CD14-positive monocyte (primary cell): ENCODE measurements around the gene RPS2. TPM values are rescaled to one million over a fixed set of nuclear protein-coding genes. Genes with fewer than 3 reads are reported as not detected.

Experiments used
- DNase-seq, 3 donors: peaks; one replicate each; pipeline ENCODE4 v3.0.0-alpha.2; 2011 to 2022
- H2AFZ ChIP-seq: 2 replicates; pipeline ENCODE4 v1.6.0; 2012; ENCODE audit warnings: mild to moderate bottlenecking, low read depth, low read length, inconsistent platforms; ENCODE audit not compliant: insufficient read depth, poor library complexity, severe bottlenecking
- H3K27ac ChIP-seq, 2 donors: 1 replicate in 1 of 2; 2 replicates in 1 of 2; pipeline ENCODE4 v1.5.1; 2012 to 2013; ENCODE audit warnings: low read length in 2 of 2, control low read depth in 1 of 2, inconsistent platforms in 1 of 2, low read depth in 1 of 2, mild to moderate bottlenecking in 1 of 2
- H3K27me3 ChIP-seq, 2 donors: one replicate each; pipeline versions ENCODE4 v1.6.0 to v1.6.1; 2011 to 2013; ENCODE audit warnings: low read length in 2 of 2; ENCODE audit not compliant: control insufficient read depth in 2 of 2, insufficient read depth in 2 of 2
- H3K36me3 ChIP-seq, 2 donors: replicated peaks in 1 of 2; 1 replicate in 1 of 2; 2 replicates in 1 of 2; pipeline versions ENCODE4 v1.5.1 to v1.6.1; 2012 to 2013; ENCODE audit warnings: low read length in 2 of 2, control low read depth in 1 of 2, inconsistent platforms in 1 of 2, mild to moderate bottlenecking in 1 of 2; ENCODE audit not compliant: insufficient read depth in 2 of 2, control insufficient read depth in 1 of 2
- H3K4me1 ChIP-seq, 2 donors: 1 replicate in 1 of 2; 2 replicates in 1 of 2; pipeline versions ENCODE4 v1.5.1 to v1.6.1; 2012 to 2013; ENCODE audit warnings: low read length in 2 of 2, control low read depth in 1 of 2, inconsistent platforms in 1 of 2, mild to moderate bottlenecking in 1 of 2, moderate library complexity in 1 of 2; ENCODE audit not compliant: insufficient read depth in 2 of 2, control insufficient read depth in 1 of 2
- H3K4me2 ChIP-seq: replicated peaks from 2 replicates; pipeline ENCODE3; 2012; ENCODE audit warnings: low read length, moderate library complexity, mild to moderate bottlenecking; ENCODE audit not compliant: poor library complexity, severe bottlenecking; ENCODE audit errors: extremely low read depth
- H3K4me3 ChIP-seq, 3 experiments: fragments of 200-600 bp in 1 of 3; sonication (generic) in 1 of 3; replicated peaks in 1 of 3; 1 replicate in 2 of 3; 2 replicates in 1 of 3; pipeline ENCODE4 v1.5.1; 2011 to 2013; ENCODE audit warnings: low read length in 3 of 3, mild to moderate bottlenecking in 3 of 3, control low read depth in 2 of 3, low read depth in 2 of 3, inconsistent platforms in 1 of 3, moderate library complexity in 1 of 3
- H3K79me2 ChIP-seq: 2 replicates; pipeline ENCODE4 v1.6.0; 2012; ENCODE audit warnings: mild to moderate bottlenecking, control low read depth, inconsistent platforms, low read length, moderate library complexity; ENCODE audit not compliant: insufficient read depth
- H3K9ac ChIP-seq: 2 replicates; pipeline ENCODE4 v1.6.0; 2017; ENCODE audit warnings: low read length, mild to moderate bottlenecking; ENCODE audit not compliant: insufficient read depth, poor library complexity, severe bottlenecking
- H3K9me3 ChIP-seq, 2 donors: replicated peaks in 1 of 2; 1 replicate in 1 of 2; 2 replicates in 1 of 2; pipeline versions ENCODE4 v1.5.1 to v1.6.1; 2012 to 2013; ENCODE audit warnings: low read length in 2 of 2, control low read depth in 1 of 2; ENCODE audit not compliant: control insufficient read depth in 1 of 2, insufficient read depth in 1 of 2
- H4K20me1 ChIP-seq: 2 replicates; pipeline ENCODE4 v1.6.0; 2012; ENCODE audit warnings: mild to moderate bottlenecking, low read length, control low read depth, moderate library complexity; ENCODE audit not compliant: insufficient read depth
- H3K27ac Mint-ChIP-seq, 7 donors: one replicate each; pipeline ENCODE4 v1.8.0; 2020; ENCODE audit warnings: mild to moderate bottlenecking in 7 of 7, mixed read lengths in 7 of 7, moderate library complexity in 6 of 7, inconsistent platforms in 2 of 7
- H3K27me3 Mint-ChIP-seq, 3 donors: one replicate each; pipeline ENCODE4 v1.8.0; 2021 to 2022; ENCODE audit warnings: low read depth in 3 of 3, mild to moderate bottlenecking in 3 of 3, mixed read lengths in 3 of 3, moderate library complexity in 3 of 3, inconsistent platforms in 1 of 3
- H3K36me3 Mint-ChIP-seq, 2 donors: one replicate each; pipeline ENCODE4 v1.8.0; 2020; ENCODE audit warnings: mixed read lengths in 2 of 2, inconsistent platforms in 1 of 2, mild to moderate bottlenecking in 1 of 2
- H3K4me1 Mint-ChIP-seq: one replicate; pipeline ENCODE4 v1.8.0; 2020; ENCODE audit warnings: mild to moderate bottlenecking, mixed read lengths
- H3K4me3 Mint-ChIP-seq, 2 donors: one replicate each; pipeline ENCODE4 v1.8.0; 2020; ENCODE audit warnings: mild to moderate bottlenecking in 2 of 2, mixed read lengths in 2 of 2, moderate library complexity in 1 of 2
- H3K9me3 Mint-ChIP-seq, 7 donors: one replicate each; pipeline ENCODE4 v1.8.0; 2020 to 2022; ENCODE audit warnings: mixed read lengths in 7 of 7, mild to moderate bottlenecking in 6 of 7, moderate library complexity in 6 of 7, inconsistent platforms in 2 of 7
- CTCF ChIP-seq: fragments of 200-600 bp; IDR thresholded peaks from one replicate; pipeline ENCODE4 v1.8.0; 2022; ENCODE audit warnings: antibody characterized with exemption, mild to moderate bottlenecking
- WGBS: methylation state at CpG from one replicate; pipeline ENCODE4 v1.1.5; 2013; ENCODE audit warnings: missing lambda C conversion rate; ENCODE audit not compliant: insufficient coverage; 5-methylcytosine and 5-hydroxymethylcytosine counted together
- intact Hi-C, 2 donors: fragments of 100-400 bp; cut with micrococcal nuclease; formaldehyde crosslinking; loops; one replicate each; pipeline versions ENCODE4 v1.15.0 to v1.15.1; 2023
- polyA plus RNA-seq, 3 donors: library from polyadenylated mRNA; depleted of rRNA in 1 of 3; unstranded in 2 of 3; stranded (reverse) in 1 of 3; fragments of 300-500 nt in 2 of 3; fragments of >200 nt in 1 of 3; fragmentation: Illumina TruSeq in 2 of 3; gene quantifications; 1 replicate in 2 of 3; 2 replicates in 1 of 3; pipeline ENCODE4 v1.2.3, GENCODE V29; 2012 to 2021

RPS2 gene
- polyA plus RNA-seq, 3 donors = 1,849 to 2,136 (median 1,893) TPM

GRCh38 chr16:1997494-1998359, 33.1 kb upstream of the RPS2 start:
- H3K4me1 ChIP-seq = no peaks in the 10 kb centered on the region
- WGBS = 89% methylated on average over 22 of the region's 26 CpGs
- Mint-ChIP-seq H3K36me3 (peaks cover 47 to 57% of the 10 kb centered on the region in 2 donors), H3K4me3 (no peak overlapping the region), H3K4me1 (peaks cover 1% of the 10 kb centered on the region), H3K27me3 (peaks cover 0 to 9% (median 6%) of the 10 kb centered on the region in 3 donors), H3K9me3 (peaks cover 0 to 3% (median 0%) of the 10 kb centered on the region in 7 donors), H3K27ac (no peak overlapping the region)
- no peak for DNase-seq
- no peak for TF ChIP-seq CTCF
- no peaks in the 10 kb centered on the region for H3K27me3 ChIP-seq
- H3K4me2 ChIP-seq = no peak overlapping the region
- H3K27ac ChIP-seq = no peak overlapping the region
- no peak overlapping the region for H3K4me3 ChIP-seq
- no peaks in the 10 kb centered on the region for H3K79me2 ChIP-seq
- H3K9me3 ChIP-seq = peaks cover 0 to 4% of the 10 kb centered on the region in 2 donors
- H3K9ac ChIP-seq = no peak overlapping the region
- peaks cover 7% of the 10 kb centered on the region for H4K20me1 ChIP-seq
- H3K36me3 ChIP-seq = peaks cover 46 to 60% of the 10 kb centered on the region in 2 donors
- intact Hi-C loops = no loop called here
- H2AFZ ChIP-seq = no peak overlapping the region

GRCh38 chr16:1993731-1994131, 29.1 kb upstream of the RPS2 start:
- Mint-ChIP-seq H3K4me1 (peaks cover 14% of the 10 kb centered on the region), H3K4me3 (no peak overlapping the region), H3K27ac (peak overlapping the region in 1 of 7 donors; percentile 30), H3K27me3 (peaks cover 24 to 40% (median 33%) of the 10 kb centered on the region in 3 donors), H3K9me3 (peaks cover 0 to 15% (median 11%) of the 10 kb centered on the region in 7 donors), H3K36me3 (peaks cover 24 to 31% of the 10 kb centered on the region in 2 donors)
- H3K27ac ChIP-seq = no peak overlapping the region
- H3K4me3 ChIP-seq = no peak overlapping the region
- H3K27me3 ChIP-seq = peaks cover 20 to 25% of the 10 kb centered on the region in 2 donors
- H4K20me1 ChIP-seq = peaks cover 2% of the 10 kb centered on the region
- 100% methylated on average over 1 of the region's 2 CpGs for WGBS
- H3K9ac ChIP-seq = no peak overlapping the region
- H3K4me1 ChIP-seq = peaks cover 18% of the 10 kb centered on the region in 2 donors
- no peak overlapping the region for H2AFZ ChIP-seq
- H3K79me2 ChIP-seq = no peaks in the 10 kb centered on the region
- peak in 1 of 3 donors; percentile 44 for DNase-seq
- intact Hi-C loops = loop anchor here in 1 of 2 donors (2.0 kb wide), 1 partner anchor 51 kb away; the partner anchor contains the start of gene MSRB1
- no peak for TF ChIP-seq CTCF
- H3K4me2 ChIP-seq = no peak overlapping the region
- H3K36me3 ChIP-seq = peaks cover 13 to 21% of the 10 kb centered on the region in 2 donors
- H3K9me3 ChIP-seq = peaks cover 6 to 8% of the 10 kb centered on the region in 2 donors
